Keratinocyte (primary cell): ENCODE results near the gene CAMK2G. TPM values are rescaled to one million over a fixed set of nuclear protein-coding genes. Genes with fewer than 3 reads are reported as not detected.

ENCODE experiments used
- DNase-seq: peaks from one replicate; pipeline ENCODE4 v3.0.0-alpha.2; 2011; ENCODE audit warnings: low read depth, missing footprints, low spot score
- FAIRE-seq: peaks from 2 replicates; lab custom pipeline; 2011; peaks lifted over from hg19 to GRCh38; lab: Jason Lieb, UNC
- H2AFZ ChIP-seq: 2 replicates; pipeline ENCODE4 v1.6.0; 2012; ENCODE audit warnings: low read length, control low read depth, inconsistent platforms; ENCODE audit not compliant: control insufficient read depth
- H3K27ac ChIP-seq: 2 replicates; pipeline ENCODE4 v1.5.1; 2011; ENCODE audit warnings: low read length; ENCODE audit not compliant: control insufficient read depth, insufficient read depth
- H3K27me3 ChIP-seq: 3 replicates; pipeline ENCODE4 v1.6.0; 2011; ENCODE audit warnings: low read length; ENCODE audit not compliant: control insufficient read depth, insufficient read depth; ENCODE audit errors: extremely low read depth
- H3K36me3 ChIP-seq, 2 experiments: 2 replicates in 1 of 2; 3 replicates in 1 of 2; pipeline ENCODE4 v1.5.1; 2011; ENCODE audit warnings: low read length in 2 of 2, mild to moderate bottlenecking in 1 of 2; ENCODE audit not compliant: control insufficient read depth in 2 of 2, insufficient read depth in 2 of 2; ENCODE audit errors: extremely low read depth in 1 of 2
- H3K4me1 ChIP-seq: 3 replicates; pipeline ENCODE4 v1.5.1; 2011; ENCODE audit warnings: low read length; ENCODE audit not compliant: control insufficient read depth, insufficient read depth; ENCODE audit errors: extremely low read depth
- H3K4me2 ChIP-seq: 3 replicates; pipeline ENCODE4 v1.6.0; 2011; ENCODE audit warnings: low read depth, low read length; ENCODE audit not compliant: control insufficient read depth, insufficient read depth; ENCODE audit errors: extremely low read depth
- H3K4me3 ChIP-seq, 3 experiments: fragments of 200-600 bp in 1 of 3; sonication (generic) in 1 of 3; 2 replicates in 2 of 3; 3 replicates in 1 of 3; pipeline ENCODE4 v1.5.1; 2011 to 2016; ENCODE audit warnings: low read length in 3 of 3, mild to moderate bottlenecking in 3 of 3, control low read depth in 2 of 3, inconsistent platforms in 1 of 3, low read depth in 1 of 3, mixed read lengths in 1 of 3, mixed run types in 1 of 3, moderate library complexity in 1 of 3; ENCODE audit not compliant: control insufficient read depth in 2 of 3, insufficient read depth in 2 of 3; ENCODE audit errors: extremely low read depth in 1 of 3
- H3K79me2 ChIP-seq: 2 replicates; pipeline ENCODE4 v1.6.0; 2012; ENCODE audit warnings: low read length; ENCODE audit not compliant: control insufficient read depth, insufficient read depth
- H3K9ac ChIP-seq: 3 replicates; pipeline ENCODE4 v1.6.0; 2011; ENCODE audit warnings: low read length; ENCODE audit not compliant: control insufficient read depth, insufficient read depth; ENCODE audit errors: extremely low read depth
- H3K9me1 ChIP-seq: 3 replicates; pipeline ENCODE4 v1.6.0; 2011; ENCODE audit warnings: low read length; ENCODE audit not compliant: control insufficient read depth, insufficient read depth; ENCODE audit errors: extremely low read depth
- H3K9me3 ChIP-seq: 2 replicates; pipeline ENCODE4 v1.5.1; 2012; ENCODE audit warnings: low read depth, low read length; ENCODE audit not compliant: control insufficient read depth
- H4K20me1 ChIP-seq: 3 replicates; pipeline ENCODE4 v1.6.0; 2011; ENCODE audit warnings: low read length; ENCODE audit not compliant: control insufficient read depth, insufficient read depth; ENCODE audit errors: extremely low read depth
- CTCF ChIP-seq, 3 experiments: IDR thresholded peaks in 1 of 3; conservative IDR thresholded peaks in 1 of 3; optimal IDR thresholded peaks in 1 of 3; 2 replicates in 2 of 3; 3 replicates in 1 of 3; pipeline versions ENCODE3 to v1.5.1; 2011; ENCODE audit warnings: low read length in 3 of 3, mild to moderate bottlenecking in 3 of 3, moderate library complexity in 2 of 3, control low read depth in 1 of 3, inconsistent platforms in 1 of 3; ENCODE audit not compliant: insufficient read depth in 2 of 3; ENCODE audit errors: extremely low read depth in 1 of 3
- EZH2 ChIP-seq: IDR thresholded peaks from one replicate; pipeline ENCODE4 v1.6.1; 2012; ENCODE audit warnings: inconsistent platforms, mild to moderate bottlenecking, low read length, moderate library complexity
- dilution Hi-C: fragments of 300-500 bp; cut with MboI; formaldehyde crosslinking; loops from one replicate; pipeline ENCODE4 v1.7.0; 2020; ENCODE audit warnings: low sequenced_read_pairs; ENCODE audit not compliant: extremely low pct_ligation_motif_present
- polyA minus RNA-seq, 3 experiments: library from RNA; depleted of rRNA, polyadenylated mRNA; stranded (reverse); fragments of >200 nt; gene quantifications; 1 replicate in 1 of 3; 2 replicates in 1 of 3; 3 replicates in 1 of 3; pipeline ENCODE4 v1.2.3, GENCODE V29; 2011
- polyA plus RNA-seq, 5 experiments: library from polyadenylated mRNA; depleted of rRNA in 3 of 5; stranded (reverse) in 3 of 5; stranded (forward) in 1 of 5; unstranded in 1 of 5; fragments of >200 nt; gene quantifications; 1 replicate in 1 of 5; 2 replicates in 3 of 5; 3 replicates in 1 of 5; pipeline versions ENCODE4 v1.2.1 to v1.2.3, GENCODE V29; 2011 to 2012; ENCODE audit warnings: missing spikeins in 2 of 5, low read depth in 1 of 5, low replicate concordance in 1 of 5

Gene CAMK2G
- polyA plus RNA-seq (17.6 to 25.3 TPM (median 23.0 TPM) in 3 replicates), polyA minus RNA-seq (22.8 to 26.1 TPM (median 24.6 TPM) in 3 replicates)
- 11.7 TPM for polyA plus RNA-seq (2011; ENCODE audit: low read depth)
- polyA plus RNA-seq (2011; cell fraction: cytosol; rRNA removed), result 18.6 and 20.2 TPM in 2 replicates
- polyA plus RNA-seq (2011; cell fraction: nucleus; rRNA removed), result 38.4 and 39.1 TPM in 2 replicates
- polyA plus RNA-seq (2012; ENCODE audit: low replicate concordance), result 14.0 and 17.3 TPM in 2 replicates
- polyA minus RNA-seq (2011; cell fraction: cytosol; rRNA and poly(A)+ RNA removed), result 16.7 TPM
- 14.7 and 26.5 TPM in 2 replicates for polyA minus RNA-seq (2011; cell fraction: nucleus; rRNA and poly(A)+ RNA removed)

- Histone ChIP-seq H3K9me1 (peaks cover 3% of the 10 kb centered on the region), H3K36me3 (peaks cover 3 to 9% of the 10 kb centered on the region in 2 experiments), H2AFZ (peak within 1 kb of the TSS; percentile 81), H4K20me1 (no peaks in the 10 kb centered on the region), H3K4me3 (peak within 1 kb of the TSS; percentile 64 to 70 (median 66)), H3K9me3 (no peaks in the 10 kb centered on the region), H3K79me2 (peaks cover 9% of the 10 kb centered on the region), H3K27me3 (no peaks in the 10 kb centered on the region), H3K4me2 (peak within 1 kb of the TSS; percentile 81), H3K4me1 (peaks cover 27% of the 10 kb centered on the region), H3K9ac (peak within 1 kb of the TSS; percentile 53), H3K27ac (no peak within 1 kb of the TSS)
- no peak for FAIRE-seq
- TF ChIP-seq EZH2, result no peak
- no peak for TF ChIP-seq CTCF (optimal IDR thresholded peaks at IDR 0.05 in 1 of 3, IDR thresholded peaks at IDR 0.05 in 1 of 3, conservative IDR thresholded peaks at IDR 0.05 in 1 of 3; ENCODE audit: extremely low read depth in 1 of 3, insufficient read depth in 2 of 3, low read length in 3 of 3)
- dilution Hi-C loops, result no loop called here
- DNase-seq, result no peak
Measured at GRCh38 chr10:73874267-73875138, at the start of gene CAMK2G. Gene CAMK2G (minus strand): TSS chr10:73874555. CDS start chr10:73874461, 94 bp downstream.

- TF ChIP-seq CTCF (optimal IDR thresholded peaks at IDR 0.05 in 1 of 3, IDR thresholded peaks at IDR 0.05 in 1 of 3, conservative IDR thresholded peaks at IDR 0.05 in 1 of 3; ENCODE audit: extremely low read depth in 1 of 3, insufficient read depth in 2 of 3, low read length in 3 of 3), result no peak
- TF ChIP-seq EZH2, result no peak
- H3K4me2 ChIP-seq, result no peak overlapping the region
- H3K36me3 ChIP-seq, result no peaks in the 10 kb centered on the region
- H3K27ac ChIP-seq, result no peak overlapping the region
- no peaks in the 10 kb centered on the region for H3K27me3 ChIP-seq
- no peaks in the 10 kb centered on the region for H4K20me1 ChIP-seq
- no peak overlapping the region for H3K9ac ChIP-seq
- DNase-seq (no peak), FAIRE-seq (no peak)
- H2AFZ ChIP-seq, result no peak overlapping the region
- H3K9me3 ChIP-seq, result no peaks in the 10 kb centered on the region
- no peaks in the 10 kb centered on the region for H3K9me1 ChIP-seq
- dilution Hi-C loops, result no loop called here
- H3K79me2 ChIP-seq, result no peaks in the 10 kb centered on the region
- H3K4me3 ChIP-seq, result no peak overlapping the region
- peaks cover 17% of the 10 kb centered on the region for H3K4me1 ChIP-seq
Measured at GRCh38 chr10:73922864-73923133, 48.4 kb upstream of the CAMK2G start.
